NCI-H1105 (cell line): ENCODE results near the gene SOCS3.

ENCODE experiments used
- DNase-seq: peaks from one replicate; lab custom pipeline; 2025; lab: John Stamatoyannopoulos, UW

Gene SOCS3

GRCh38 chr17:78367193-78367592 lies 7.3 kb upstream of the SOCS3 start:
- no peak for DNase-seq

- no peak for DNase-seq
These were observed 6.4 kb upstream of the SOCS3 start for GRCh38 chr17:78366109-78366848.

GRCh38 chr17:78365561-78366108 lies 5.8 kb upstream of the SOCS3 start:
- no peak for DNase-seq

- DNase-seq: no peak
These were observed 4.8 kb upstream of the SOCS3 start for GRCh38 chr17:78364436-78365281.

GRCh38 chr17:78362671-78363070 lies 2.8 kb upstream of the SOCS3 start:
- DNase-seq: no peak

- DNase-seq: no peak
These were observed 2.4 kb upstream of the SOCS3 start for GRCh38 chr17:78362232-78362631.

GRCh38 chr17:78361225-78361701 lies 1.4 kb upstream of the SOCS3 start:
- no peak for DNase-seq

GRCh38 chr17:78360371-78361224 lies 721 bp upstream of the SOCS3 start:
- peak; percentile 90 for DNase-seq

- peak; percentile 17 for DNase-seq
These were observed 418 bp downstream of the SOCS3 start for GRCh38 chr17:78359321-78359996.

GRCh38 chr17:78358538-78359320 lies 1.1 kb downstream of the SOCS3 start:
- DNase-seq: peak; percentile 0

- no peak for DNase-seq
These were observed 2.0 kb downstream of the SOCS3 start for GRCh38 chr17:78357672-78358537.

GRCh38 chr17:78357177-78357586 lies 2.7 kb downstream of the SOCS3 start:
- no peak for DNase-seq

GRCh38 chr17:78356101-78356713 lies 3.7 kb downstream of the SOCS3 start:
- DNase-seq: no peak

GRCh38 chr17:78355701-78356100 lies 4.2 kb downstream of the SOCS3 start:
- DNase-seq: no peak

GRCh38 chr17:78355045-78355641 lies 4.7 kb downstream of the SOCS3 start:
- no peak for DNase-seq

- no peak for DNase-seq
These were observed 6.0 kb downstream of the SOCS3 start for GRCh38 chr17:78353834-78354233.

GRCh38 chr17:78351449-78352006 lies 8.3 kb downstream of the SOCS3 start:
- no peak for DNase-seq

GRCh38 chr17:78349891-78350642 lies 9.8 kb downstream of the SOCS3 start:
- DNase-seq: no peak
